B cell (primary cell): ENCODE data around the gene ANKRD49. TPM values are rescaled to one million over a fixed set of nuclear protein-coding genes. Genes with fewer than 3 reads are reported as not detected.

Experiments used
- ATAC-seq: fragments of 200-7000 bp; cut with Tn5 transposase; one replicate; pipeline ENCODE4 v1.10.0; 2021; ENCODE audit warnings: low read depth, mild to moderate bottlenecking, moderate number of reproducible peaks, moderate library complexity
- CTCF ChIA-PET: fragments of 350-600 bp; sonication (Branson Sonifier 250); formaldehyde crosslinking; loops from one replicate; lab custom pipeline; 2021; ENCODE audit warnings: antibody characterized with exemption, inconsistent platforms; lab: Charles Lee
- POLR2A ChIA-PET: fragments of 350-600 bp; sonication (Branson Sonifier 250); formaldehyde crosslinking; loops from one replicate; lab custom pipeline; 2021; ENCODE audit warnings: antibody characterized with exemption; lab: Charles Lee
- DNase-seq: peaks from one replicate; pipeline ENCODE4 v3.0.0; 2013
- H2AFZ ChIP-seq: 2 replicates; pipeline ENCODE4 v1.6.1; 2012; ENCODE audit warnings: mild to moderate bottlenecking, low read depth, low read length; ENCODE audit not compliant: insufficient read depth, poor library complexity, severe bottlenecking
- H3K27ac ChIP-seq, 2 donors: 1 replicate in 1 of 2; 2 replicates in 1 of 2; pipeline ENCODE4 v1.5.1; 2012 to 2013; ENCODE audit warnings: low read length in 2 of 2, mild to moderate bottlenecking in 2 of 2, moderate library complexity in 1 of 2
- H3K27me3 ChIP-seq, 4 experiments: fragments of 200-600 bp in 1 of 4; sonication (generic) in 1 of 4; replicated peaks in 1 of 4; 1 replicate in 2 of 4; 2 replicates in 2 of 4; pipeline versions ENCODE4 v1.6.1 to v1.7.0; 2013 to 2016; ENCODE audit warnings: low read length in 3 of 4, mild to moderate bottlenecking in 2 of 4, mixed read lengths in 1 of 4, moderate library complexity in 1 of 4; ENCODE audit not compliant: insufficient read depth in 4 of 4, control insufficient read depth in 3 of 4; ENCODE audit errors: control extremely low read depth in 1 of 4
- H3K36me3 ChIP-seq, 2 experiments: replicated peaks in 1 of 2; 1 replicate in 1 of 2; 2 replicates in 1 of 2; pipeline versions ENCODE4 v1.6.1 to v1.7.1; 2013; ENCODE audit warnings: low read length in 1 of 2; ENCODE audit not compliant: insufficient read depth in 2 of 2, control insufficient read depth in 1 of 2; ENCODE audit errors: control extremely low read depth in 1 of 2, extremely low read depth in 1 of 2
- H3K4me1 ChIP-seq, 2 donors: fragments of 200-600 bp in 1 of 2; sonication (generic) in 1 of 2; 1 replicate in 1 of 2; 2 replicates in 1 of 2; pipeline versions ENCODE4 v1.5.1 to v1.6.1; 2013 to 2017; ENCODE audit warnings: low read length in 2 of 2; ENCODE audit not compliant: control insufficient read depth in 2 of 2, insufficient read depth in 2 of 2
- H3K4me2 ChIP-seq: replicated peaks from 2 replicates; pipeline ENCODE3; 2012; ENCODE audit warnings: mild to moderate bottlenecking, low read depth, low read length; ENCODE audit not compliant: poor library complexity, severe bottlenecking
- H3K4me3 ChIP-seq, 5 experiments: fragments of 200-600 bp in 1 of 5; sonication (generic) in 1 of 5; 1 replicate in 3 of 5; 2 replicates in 2 of 5; pipeline versions ENCODE4 v1.5.1 to v1.7.0; 2011 to 2016; ENCODE audit warnings: low read length in 4 of 5, mild to moderate bottlenecking in 4 of 5, low read depth in 2 of 5, control low read depth in 1 of 5, moderate library complexity in 1 of 5; ENCODE audit not compliant: insufficient read depth in 1 of 5; ENCODE audit errors: control extremely low read depth in 1 of 5, extremely low read depth in 1 of 5
- H3K79me2 ChIP-seq: fragments of 200-600 bp; sonication (generic); one replicate; pipeline ENCODE4 v1.6.0; 2016; ENCODE audit warnings: low read length; ENCODE audit not compliant: control insufficient read depth, insufficient read depth
- H3K9ac ChIP-seq: fragments of 200-600 bp; sonication (generic); 2 replicates; pipeline ENCODE4 v1.6.1; 2017; ENCODE audit warnings: mild to moderate bottlenecking, low read length, moderate library complexity
- H3K9me3 ChIP-seq, 3 donors: one replicate each; pipeline versions ENCODE4 v1.6.1 to v1.7.1; 2013; ENCODE audit warnings: low read length in 2 of 3; ENCODE audit not compliant: control insufficient read depth in 2 of 3, insufficient read depth in 1 of 3; ENCODE audit errors: control extremely low read depth in 1 of 3
- H4K20me1 ChIP-seq: 2 replicates; pipeline ENCODE4 v1.6.0; 2012; ENCODE audit warnings: mild to moderate bottlenecking, low read length; ENCODE audit not compliant: insufficient read depth, control insufficient read depth, poor library complexity, severe bottlenecking
- H3K27ac Mint-ChIP-seq: one replicate; pipeline ENCODE4 v1.8.0; 2021; ENCODE audit warnings: mixed read lengths
- H3K27me3 Mint-ChIP-seq: one replicate; pipeline ENCODE4 v1.8.0; 2021; ENCODE audit warnings: mixed read lengths
- H3K4me1 Mint-ChIP-seq: one replicate; pipeline ENCODE4 v1.8.0; 2021; ENCODE audit warnings: mixed read lengths
- H3K4me3 Mint-ChIP-seq: one replicate; pipeline ENCODE4 v1.8.0; 2021; ENCODE audit warnings: mixed read lengths
- H3K9me3 Mint-ChIP-seq: one replicate; pipeline ENCODE4 v1.8.0; 2022; ENCODE audit warnings: mixed read lengths; ENCODE audit not compliant: insufficient read depth
- EZH2 ChIP-seq: IDR thresholded peaks from 2 replicates; pipeline ENCODE4 v1.6.1; 2012; ENCODE audit warnings: borderline replicate concordance, low read depth, mild to moderate bottlenecking, moderate library complexity, low read length; ENCODE audit not compliant: insufficient read depth, poor library complexity, severe bottlenecking
- WGBS: methylation state at CpG from one replicate; pipeline ENCODE4 v1.1.5; 2013; ENCODE audit warnings: missing lambda C conversion rate; ENCODE audit not compliant: insufficient coverage; 5-methylcytosine and 5-hydroxymethylcytosine counted together
- intact Hi-C: fragments of 100-400 bp; cut with micrococcal nuclease; formaldehyde crosslinking; loops from one replicate; pipeline ENCODE4 v1.10.0; 2022
- polyA plus RNA-seq: library from polyadenylated mRNA; depleted of rRNA; stranded (reverse); fragments of >200 nt; gene quantifications from 2 replicates; pipeline ENCODE4 v1.2.3, GENCODE V29; 2012
- total RNA-seq, 2 donors: library from RNA; stranded (reverse); fragments of 120-200 nt in 1 of 2; gene quantifications; 1 replicate in 1 of 2; 2 replicates in 1 of 2; pipeline versions ENCODE4 v1.2.3 to v1.2.4, GENCODE V29; 2013 to 2022
- TF ChIP-seq, protein P1 (sequence below): fragments of 200-600 bp; IDR thresholded peaks from one replicate; pipeline ENCODE4 v1.8.0; 2022; ENCODE audit warnings: antibody characterized with exemption, mild to moderate bottlenecking

Gene ANKRD49
- total and polyA plus RNA-seq, 2 donors (not counting 1 experiment from before 2014, with no cell fraction given): 21.3 to 51.4 TPM

DNA sequence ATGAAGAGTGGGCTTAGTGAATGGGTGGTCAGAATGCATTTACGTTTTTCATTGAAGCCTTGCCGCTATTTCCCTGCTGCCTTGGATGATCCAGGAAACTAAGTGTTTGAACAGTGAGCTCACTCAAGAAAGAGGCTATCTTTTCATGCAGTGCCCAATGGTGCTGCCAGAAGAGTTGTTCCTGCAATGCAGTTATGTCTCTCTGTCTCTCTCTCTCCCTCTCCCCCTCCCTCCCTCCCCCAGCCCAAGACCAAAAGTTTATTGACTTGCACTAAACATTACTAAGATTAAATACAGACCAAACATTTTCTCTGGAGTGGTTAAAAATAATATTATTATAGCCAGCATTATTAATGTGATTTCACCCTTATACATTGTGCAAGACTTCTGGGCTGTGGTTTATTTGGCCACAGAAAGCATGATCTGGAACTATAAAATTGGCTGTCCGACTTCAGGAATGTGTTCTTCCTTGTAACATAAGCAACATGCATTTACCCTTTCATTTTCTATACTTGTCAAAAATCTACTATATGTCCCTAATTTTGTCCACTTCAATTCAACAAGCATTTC, 43.3 kb downstream of the ANKRD49 start:
- intact Hi-C loops: no loop called here

DNA sequence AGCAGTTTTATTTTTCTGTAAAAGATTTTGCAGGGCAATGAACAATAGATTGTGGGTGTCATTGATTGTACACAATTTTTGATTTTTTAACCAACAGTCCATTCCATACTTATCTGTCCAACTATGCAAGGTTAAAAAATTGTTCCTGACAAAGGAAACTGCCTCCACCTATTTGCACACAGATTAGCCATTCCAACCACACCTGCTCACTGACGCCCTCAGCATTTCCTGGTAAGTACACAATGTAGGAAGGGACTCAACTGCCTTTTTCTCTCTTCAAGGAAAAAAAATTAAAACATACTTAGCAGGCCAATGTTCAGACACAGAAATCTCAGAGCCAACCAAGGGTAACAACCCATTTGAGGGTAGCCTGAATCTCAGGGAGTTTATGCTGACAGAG, 45.6 kb downstream of the ANKRD49 start:
- H3K4me3 ChIP-seq: no peak overlapping the region
- Mint-ChIP-seq H3K27ac (no peak overlapping the region), H3K4me3 (no peak overlapping the region), H3K27me3 (peaks cover 25% of the 10 kb centered on the region), H3K4me1 (peaks cover 12% of the 10 kb centered on the region), H3K9me3 (no peaks in the 10 kb centered on the region)
- POLR2A ChIA-PET: no interaction called here
- H3K4me2 ChIP-seq: no peak overlapping the region
- H3K36me3 ChIP-seq: no peaks in the 10 kb centered on the region
- WGBS: 17% methylated on average over 1 of the region's 1 CpG
- H3K79me2 ChIP-seq: no peaks in the 10 kb centered on the region
- H4K20me1 ChIP-seq: no peaks in the 10 kb centered on the region
- peaks cover 0 to 8% (median 0%) of the 10 kb centered on the region in 4 experiments for H3K27me3 ChIP-seq
- H3K27ac ChIP-seq: no peak overlapping the region
- TF ChIP-seq, protein P1, sequence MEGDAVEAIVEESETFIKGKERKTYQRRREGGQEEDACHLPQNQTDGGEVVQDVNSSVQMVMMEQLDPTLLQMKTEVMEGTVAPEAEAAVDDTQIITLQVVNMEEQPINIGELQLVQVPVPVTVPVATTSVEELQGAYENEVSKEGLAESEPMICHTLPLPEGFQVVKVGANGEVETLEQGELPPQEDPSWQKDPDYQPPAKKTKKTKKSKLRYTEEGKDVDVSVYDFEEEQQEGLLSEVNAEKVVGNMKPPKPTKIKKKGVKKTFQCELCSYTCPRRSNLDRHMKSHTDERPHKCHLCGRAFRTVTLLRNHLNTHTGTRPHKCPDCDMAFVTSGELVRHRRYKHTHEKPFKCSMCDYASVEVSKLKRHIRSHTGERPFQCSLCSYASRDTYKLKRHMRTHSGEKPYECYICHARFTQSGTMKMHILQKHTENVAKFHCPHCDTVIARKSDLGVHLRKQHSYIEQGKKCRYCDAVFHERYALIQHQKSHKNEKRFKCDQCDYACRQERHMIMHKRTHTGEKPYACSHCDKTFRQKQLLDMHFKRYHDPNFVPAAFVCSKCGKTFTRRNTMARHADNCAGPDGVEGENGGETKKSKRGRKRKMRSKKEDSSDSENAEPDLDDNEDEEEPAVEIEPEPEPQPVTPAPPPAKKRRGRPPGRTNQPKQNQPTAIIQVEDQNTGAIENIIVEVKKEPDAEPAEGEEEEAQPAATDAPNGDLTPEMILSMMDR: no peak
- TF ChIP-seq EZH2: no peak
- ATAC-seq (no peak), DNase-seq (no peak)
- intact Hi-C loops: no loop called here
- H3K4me1 ChIP-seq: peaks cover 6 to 9% of the 10 kb centered on the region in 2 donors
- H3K9me3 ChIP-seq: no peaks in the 10 kb centered on the region
- no peak overlapping the region for H2AFZ ChIP-seq
- no peak overlapping the region for H3K9ac ChIP-seq
- CTCF ChIA-PET: no interaction called here

More for the DNA sequence above, 43.3 kb downstream of the ANKRD49 start:
- no peaks in the 10 kb centered on the region for H3K4me1 ChIP-seq
- ChIA-PET POLR2A (no interaction called here), CTCF (interaction anchor here (1.6 to 2.8 kb wide), 2 partner anchors 17 to 32 kb away, joined by 3 to 11 read pairs; no protein-coding TSS in a partner anchor)
- H3K9me3 Mint-ChIP-seq: no peaks in the 10 kb centered on the region
- H4K20me1 ChIP-seq: no peaks in the 10 kb centered on the region
- no peaks in the 10 kb centered on the region for H3K79me2 ChIP-seq
- H3K27ac Mint-ChIP-seq: no peak overlapping the region
- no peaks in the 10 kb centered on the region for H3K36me3 ChIP-seq
- no peak overlapping the region for H3K27ac ChIP-seq
- no peaks in the 10 kb centered on the region for H3K4me1 Mint-ChIP-seq
- no peak overlapping the region for H3K9ac ChIP-seq
- H3K4me3 ChIP-seq: no peak overlapping the region
- no peak for ATAC-seq
- DNase-seq: no peak
- WGBS: no CpG with 5 or more reads among the region's 3 CpGs
- no peak overlapping the region for H3K4me2 ChIP-seq
- no peak overlapping the region for H2AFZ ChIP-seq
- no peaks in the 10 kb centered on the region for H3K9me3 ChIP-seq
- H3K4me3 Mint-ChIP-seq: no peak overlapping the region
- peaks cover 29% of the 10 kb centered on the region for H3K27me3 Mint-ChIP-seq
- H3K27me3 ChIP-seq: peaks cover 0 to 8% (median 0%) of the 10 kb centered on the region in 4 experiments
- TF ChIP-seq EZH2: no peak
- TF ChIP-seq, protein P1: no peak
